Ishikawa (cell line): ENCODE data around the gene TJP2.

Experiments
- CEBPB ChIP-seq: IDR thresholded peaks from 2 replicates; pipeline ENCODE4 v1.6.1; 2012
- CREB1 ChIP-seq: IDR thresholded peaks from 2 replicates; pipeline ENCODE4 v1.6.1; 2012; ENCODE audit warnings: low read depth
- EGR1 ChIP-seq: IDR thresholded peaks from 2 replicates; pipeline ENCODE4 v1.6.1; 2012
- EP300 ChIP-seq: IDR thresholded peaks from 2 replicates; pipeline ENCODE4 v1.6.1; 2012; ENCODE audit warnings: borderline replicate concordance
- FOXM1 ChIP-seq: IDR thresholded peaks from 2 replicates; pipeline ENCODE4 v1.6.1; 2012; ENCODE audit warnings: low read depth, borderline replicate concordance
- MAX ChIP-seq: IDR thresholded peaks from 2 replicates; pipeline ENCODE4 v1.6.1; 2012
- NFIC ChIP-seq: IDR thresholded peaks from 2 replicates; pipeline ENCODE4 v1.6.1; 2012
- RAD21 ChIP-seq: IDR thresholded peaks from 2 replicates; pipeline ENCODE4 v1.6.1; 2012; ENCODE audit warnings: low read depth
- TAF1 ChIP-seq: IDR thresholded peaks from 2 replicates; pipeline ENCODE4 v1.6.1; 2012; ENCODE audit warnings: low read depth, mild to moderate bottlenecking
- TCF12 ChIP-seq: IDR thresholded peaks from 2 replicates; pipeline ENCODE4 v1.6.1; 2012; ENCODE audit warnings: low read depth
- TEAD4 ChIP-seq: IDR thresholded peaks from 2 replicates; pipeline ENCODE4 v1.6.1; 2012
- YY1 ChIP-seq: IDR thresholded peaks from 2 replicates; pipeline ENCODE4 v1.6.1; 2012; ENCODE audit warnings: low read depth
- ZBTB7A ChIP-seq: IDR thresholded peaks from 2 replicates; pipeline ENCODE4 v1.6.1; 2012; ENCODE audit warnings: low read depth
- TF ChIP-seq, protein P1 (sequence below): IDR thresholded peaks from 2 replicates; pipeline ENCODE4 v1.6.1; 2012; ENCODE audit warnings: low read depth, mild to moderate bottlenecking
- TF ChIP-seq, protein P2 (sequence below): IDR thresholded peaks from 2 replicates; pipeline ENCODE4 v1.6.1; 2012

The TJP2 gene

DNA sequence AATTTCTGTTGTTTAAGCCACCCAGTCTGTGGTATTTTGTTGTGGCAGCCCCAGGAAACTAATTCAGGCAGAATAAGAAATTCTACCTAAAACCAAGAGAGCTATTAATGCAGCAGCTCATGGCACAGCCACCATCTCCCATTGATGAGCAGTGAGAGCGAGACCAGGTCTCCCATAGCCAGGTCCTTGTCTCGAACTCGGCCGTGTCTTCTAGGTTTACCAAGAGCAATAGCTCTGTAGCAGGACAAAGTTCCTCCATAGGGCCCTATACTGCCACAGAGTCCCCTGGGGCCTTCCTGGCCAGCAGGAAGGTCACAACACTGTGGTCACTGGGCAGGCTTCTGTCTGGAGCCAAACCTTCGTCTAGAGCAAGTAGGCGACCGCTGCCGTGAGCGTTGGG, 34.5 kb upstream of the TJP2 start:
- TF ChIP-seq, protein P1, sequence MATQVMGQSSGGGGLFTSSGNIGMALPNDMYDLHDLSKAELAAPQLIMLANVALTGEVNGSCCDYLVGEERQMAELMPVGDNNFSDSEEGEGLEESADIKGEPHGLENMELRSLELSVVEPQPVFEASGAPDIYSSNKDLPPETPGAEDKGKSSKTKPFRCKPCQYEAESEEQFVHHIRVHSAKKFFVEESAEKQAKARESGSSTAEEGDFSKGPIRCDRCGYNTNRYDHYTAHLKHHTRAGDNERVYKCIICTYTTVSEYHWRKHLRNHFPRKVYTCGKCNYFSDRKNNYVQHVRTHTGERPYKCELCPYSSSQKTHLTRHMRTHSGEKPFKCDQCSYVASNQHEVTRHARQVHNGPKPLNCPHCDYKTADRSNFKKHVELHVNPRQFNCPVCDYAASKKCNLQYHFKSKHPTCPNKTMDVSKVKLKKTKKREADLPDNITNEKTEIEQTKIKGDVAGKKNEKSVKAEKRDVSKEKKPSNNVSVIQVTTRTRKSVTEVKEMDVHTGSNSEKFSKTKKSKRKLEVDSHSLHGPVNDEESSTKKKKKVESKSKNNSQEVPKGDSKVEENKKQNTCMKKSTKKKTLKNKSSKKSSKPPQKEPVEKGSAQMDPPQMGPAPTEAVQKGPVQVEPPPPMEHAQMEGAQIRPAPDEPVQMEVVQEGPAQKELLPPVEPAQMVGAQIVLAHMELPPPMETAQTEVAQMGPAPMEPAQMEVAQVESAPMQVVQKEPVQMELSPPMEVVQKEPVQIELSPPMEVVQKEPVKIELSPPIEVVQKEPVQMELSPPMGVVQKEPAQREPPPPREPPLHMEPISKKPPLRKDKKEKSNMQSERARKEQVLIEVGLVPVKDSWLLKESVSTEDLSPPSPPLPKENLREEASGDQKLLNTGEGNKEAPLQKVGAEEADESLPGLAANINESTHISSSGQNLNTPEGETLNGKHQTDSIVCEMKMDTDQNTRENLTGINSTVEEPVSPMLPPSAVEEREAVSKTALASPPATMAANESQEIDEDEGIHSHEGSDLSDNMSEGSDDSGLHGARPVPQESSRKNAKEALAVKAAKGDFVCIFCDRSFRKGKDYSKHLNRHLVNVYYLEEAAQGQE, result no peak
- TF ChIP-seq TEAD4, result no peak
- no peak for TF ChIP-seq ZBTB7A
- TF ChIP-seq EP300, result no peak
- TF ChIP-seq CEBPB, result no peak
- TF ChIP-seq, protein P2, sequence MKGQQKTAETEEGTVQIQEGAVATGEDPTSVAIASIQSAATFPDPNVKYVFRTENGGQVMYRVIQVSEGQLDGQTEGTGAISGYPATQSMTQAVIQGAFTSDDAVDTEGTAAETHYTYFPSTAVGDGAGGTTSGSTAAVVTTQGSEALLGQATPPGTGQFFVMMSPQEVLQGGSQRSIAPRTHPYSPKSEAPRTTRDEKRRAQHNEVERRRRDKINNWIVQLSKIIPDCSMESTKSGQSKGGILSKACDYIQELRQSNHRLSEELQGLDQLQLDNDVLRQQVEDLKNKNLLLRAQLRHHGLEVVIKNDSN, result no peak
- no peak for TF ChIP-seq NFIC
- no peak for TF ChIP-seq TCF12
- TF ChIP-seq FOXM1, result no peak
- TF ChIP-seq TAF1, result no peak
- no peak for TF ChIP-seq RAD21
- TF ChIP-seq CREB1, result no peak
- no peak for TF ChIP-seq YY1
- no peak for TF ChIP-seq MAX
- TF ChIP-seq EGR1, result no peak

- TF ChIP-seq RAD21, result no peak
- no peak for TF ChIP-seq FOXM1
- TF ChIP-seq, protein P2, result no peak
- no peak for TF ChIP-seq TCF12
- TF ChIP-seq EP300, result no peak
- TF ChIP-seq CREB1, result no peak
- TF ChIP-seq MAX, result no peak
- no peak for TF ChIP-seq EGR1
- no peak for TF ChIP-seq NFIC
Measured at GRCh38 chr9:69140123-69140735, 33.8 kb upstream of the TJP2 start.

DNA sequence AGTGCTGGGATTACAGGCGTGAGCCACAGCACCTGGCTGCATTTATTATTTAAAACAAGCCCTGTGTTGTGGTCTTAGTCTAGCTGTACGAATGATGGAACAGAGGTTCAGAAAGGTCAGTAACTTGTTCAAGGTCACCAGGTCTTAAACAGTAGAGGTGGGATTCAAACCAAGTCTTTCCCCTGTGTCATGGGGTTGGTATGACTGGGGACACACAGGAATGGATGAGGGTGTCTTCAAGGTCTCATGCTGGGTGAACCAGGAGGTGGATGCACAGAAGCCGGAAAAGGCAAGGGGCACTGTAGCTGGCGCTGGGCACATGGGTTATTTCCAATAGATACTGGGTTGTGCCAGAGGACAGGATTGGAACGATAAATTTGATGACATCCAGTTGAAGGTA, 32.2 kb upstream of the TJP2 start:
- TF ChIP-seq CREB1 (no peak), EGR1 (no peak), TEAD4 (no peak), EP300 (no peak), YY1 (no peak), NFIC (no peak), MAX (no peak), CEBPB (no peak), ZBTB7A (no peak), FOXM1 (no peak), RAD21 (no peak), TCF12 (no peak), TAF1 (no peak)
- TF ChIP-seq, protein P1, result no peak
- TF ChIP-seq, protein P2, result no peak

GRCh38 chr9:69143291-69143690, 30.8 kb upstream of the TJP2 start:
- TF ChIP-seq ZBTB7A (no peak), EP300 (no peak)

GRCh38 chr9:69145144-69145715, 28.8 kb upstream of the TJP2 start:
- TF ChIP-seq TCF12 (no peak), YY1 (no peak), CEBPB (no peak), EP300 (no peak), EGR1 (no peak), FOXM1 (no peak), NFIC (no peak), ZBTB7A (no peak), RAD21 (no peak), CREB1 (no peak), TEAD4 (no peak), MAX (no peak), TAF1 (no peak)
- TF ChIP-seq, protein P1, result no peak
- TF ChIP-seq, protein P2, result no peak
